Testis (tissue), 3 donors: ENCODE measurements around the gene WDR6. TPM values are rescaled to one million over a fixed set of nuclear protein-coding genes. Genes with fewer than 3 reads are reported as not detected.

Source experiments
- DNase-seq: peaks from one replicate; pipeline ENCODE4 v3.0.0-alpha.2; 2019
- H3K27ac ChIP-seq, 2 donors: fragments of 200-600 bp; sonication (generic); one replicate each; pipeline ENCODE4 v1.5.1; 2019
- H3K27me3 ChIP-seq: fragments of 200-600 bp; sonication (generic); one replicate; pipeline ENCODE4 v1.5.1; 2019
- H3K36me3 ChIP-seq: fragments of 200-600 bp; sonication (generic); one replicate; pipeline ENCODE4 v1.5.1; 2017; ENCODE audit warnings: low read depth; ENCODE audit errors: missing control alignments
- H3K4me1 ChIP-seq: fragments of 200-600 bp; sonication (generic); one replicate; pipeline ENCODE4 v1.5.1; 2019
- H3K4me3 ChIP-seq, 2 donors: fragments of 200-600 bp; sonication (generic); one replicate each; pipeline ENCODE4 v1.5.1; 2017 to 2019
- H3K9me3 ChIP-seq: fragments of 200-600 bp; sonication (generic); one replicate; pipeline ENCODE4 v1.5.1; 2017
- POLR2A ChIP-seq: fragments of 450-650 bp; IDR thresholded peaks from one replicate; pipeline ENCODE4 v1.6.1; 2017; ENCODE audit warnings: antibody characterized with exemption, mild to moderate bottlenecking, moderate library complexity
- WGBS, 2 donors: methylation state at CpG; one replicate each; pipeline ENCODE4 v1.1.5; 2018; 5-methylcytosine and 5-hydroxymethylcytosine counted together
- intact Hi-C: fragments of 100-400 bp; cut with DNase I; formaldehyde crosslinking; loops from one replicate; pipeline ENCODE4 v1.15.1; 2023; ENCODE audit warnings: low total_unique reads
- polyA plus RNA-seq: library from polyadenylated mRNA; stranded (reverse); fragments of 350-450 nt; fragmentation: Illumina TruSeq; extraction: RNeasy Lipid Tissue Mini Kit (QIAGEN cat#74804); gene quantifications from one replicate; pipeline ENCODE4 v1.2.3, GENCODE V29; 2014; ENCODE audit warnings: low read depth, low replicate concordance; ENCODE audit not compliant: insufficient read depth
- total RNA-seq, 2 donors: library from RNA; depleted of rRNA; stranded (reverse); fragments of >200 nt; gene quantifications; one replicate each; pipeline ENCODE4 v1.2.3, GENCODE V29; 2016
- TF ChIP-seq, protein P1 (sequence below), 3 experiments: fragments of 450-650 bp in 2 of 3; fragments of 200-600 bp in 1 of 3; sonication (generic) in 1 of 3; IDR thresholded peaks; one replicate each; pipeline ENCODE4 v1.5.1; 2016 to 2019; ENCODE audit warnings: antibody characterized with exemption in 3 of 3, mild to moderate bottlenecking in 2 of 3, moderate library complexity in 1 of 3

Gene WDR6
- total and polyA plus RNA-seq, 3 donors from 2014 or later: 92.0 to 172 (median 171) TPM

DNA sequence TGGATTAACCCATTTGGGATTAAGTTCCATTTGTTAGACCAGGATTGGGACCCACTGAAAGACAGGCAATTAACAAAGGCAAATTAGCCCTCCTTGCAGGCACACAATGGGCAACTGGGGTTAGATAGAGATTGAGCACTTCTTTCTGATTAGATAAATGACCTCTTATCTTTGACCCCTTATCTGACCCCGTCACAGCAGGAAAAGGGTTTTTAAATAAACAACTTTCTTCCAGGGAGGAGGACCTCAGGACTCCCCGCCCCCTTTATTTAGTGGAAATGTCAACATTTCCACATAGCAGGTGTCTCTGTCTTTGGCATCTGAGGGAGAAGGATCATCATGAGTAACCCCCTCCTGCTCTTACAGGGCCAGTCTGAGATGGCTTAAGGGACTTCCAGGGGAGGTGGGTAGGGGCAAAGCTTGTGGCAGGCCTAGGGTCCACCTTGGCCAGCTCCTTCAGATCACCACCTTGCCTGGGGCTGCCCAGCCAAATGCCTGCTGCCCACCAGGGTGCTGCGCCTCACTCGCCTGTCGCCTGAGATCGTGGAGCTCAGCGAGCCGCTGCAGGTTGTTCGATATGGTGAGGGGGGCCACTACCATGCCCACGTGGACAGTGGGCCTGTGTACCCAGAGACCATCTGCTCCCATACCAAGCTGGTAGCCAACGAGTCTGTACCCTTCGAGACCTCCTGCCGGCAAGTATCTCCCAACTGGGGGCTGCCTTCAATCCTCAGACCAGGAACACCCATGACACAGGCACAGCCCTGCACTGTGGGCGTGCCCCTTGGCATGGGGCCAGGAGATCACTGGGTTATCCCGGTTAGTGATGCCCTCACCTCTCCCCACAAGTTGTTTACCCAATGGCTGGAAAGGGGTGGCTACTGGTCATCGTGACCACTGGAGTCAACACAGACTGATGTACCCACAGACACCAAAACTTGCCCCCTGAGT, 2.6 kb upstream of the WDR6 start:
- no peak for DNase-seq
- H3K27me3 ChIP-seq: no peaks in the 10 kb centered on the region
- no peaks in the 10 kb centered on the region for H3K9me3 ChIP-seq
- no peak for TF ChIP-seq POLR2A
- TF ChIP-seq, protein P1, sequence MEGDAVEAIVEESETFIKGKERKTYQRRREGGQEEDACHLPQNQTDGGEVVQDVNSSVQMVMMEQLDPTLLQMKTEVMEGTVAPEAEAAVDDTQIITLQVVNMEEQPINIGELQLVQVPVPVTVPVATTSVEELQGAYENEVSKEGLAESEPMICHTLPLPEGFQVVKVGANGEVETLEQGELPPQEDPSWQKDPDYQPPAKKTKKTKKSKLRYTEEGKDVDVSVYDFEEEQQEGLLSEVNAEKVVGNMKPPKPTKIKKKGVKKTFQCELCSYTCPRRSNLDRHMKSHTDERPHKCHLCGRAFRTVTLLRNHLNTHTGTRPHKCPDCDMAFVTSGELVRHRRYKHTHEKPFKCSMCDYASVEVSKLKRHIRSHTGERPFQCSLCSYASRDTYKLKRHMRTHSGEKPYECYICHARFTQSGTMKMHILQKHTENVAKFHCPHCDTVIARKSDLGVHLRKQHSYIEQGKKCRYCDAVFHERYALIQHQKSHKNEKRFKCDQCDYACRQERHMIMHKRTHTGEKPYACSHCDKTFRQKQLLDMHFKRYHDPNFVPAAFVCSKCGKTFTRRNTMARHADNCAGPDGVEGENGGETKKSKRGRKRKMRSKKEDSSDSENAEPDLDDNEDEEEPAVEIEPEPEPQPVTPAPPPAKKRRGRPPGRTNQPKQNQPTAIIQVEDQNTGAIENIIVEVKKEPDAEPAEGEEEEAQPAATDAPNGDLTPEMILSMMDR (IDR thresholded peaks at IDR 0.05): no peak
- no peak overlapping the region for H3K27ac ChIP-seq
- H3K36me3 ChIP-seq: no peaks in the 10 kb centered on the region
- WGBS, 2 donors: 90 to 94% methylated on average over 16 of the region's 16 CpGs
- H3K4me1 ChIP-seq: peaks cover 17% of the 10 kb centered on the region
- intact Hi-C loops: no loop called here
- no peak overlapping the region for H3K4me3 ChIP-seq

GRCh38 chr3:49005303-49005680, 1.9 kb upstream of the WDR6 start:
- Histone ChIP-seq H3K4me1 (peaks cover 17% of the 10 kb centered on the region), H3K27me3 (no peaks in the 10 kb centered on the region), H3K27ac (no peak overlapping the region), H3K36me3 (no peaks in the 10 kb centered on the region), H3K4me3 (no peak overlapping the region), H3K9me3 (no peaks in the 10 kb centered on the region)
- WGBS, 2 donors: 97 to 100% methylated on average over 3 of the region's 3 CpGs
- intact Hi-C loops: no loop called here
- DNase-seq: no peak
- TF ChIP-seq, protein P1 (IDR thresholded peaks at IDR 0.05): no peak
- no peak for TF ChIP-seq POLR2A

GRCh38 chr3:49005998-49006397, 1.2 kb upstream of the WDR6 start:
- Histone ChIP-seq H3K4me3 (no peak overlapping the region), H3K27me3 (no peaks in the 10 kb centered on the region), H3K9me3 (no peaks in the 10 kb centered on the region), H3K36me3 (no peaks in the 10 kb centered on the region), H3K4me1 (peaks cover 17% of the 10 kb centered on the region), H3K27ac (peak overlapping the region; percentile 96 to 98)
- DNase-seq: no peak
- TF ChIP-seq, protein P1 (IDR thresholded peaks at IDR 0.05): no peak
- TF ChIP-seq POLR2A: no peak
- intact Hi-C loops: no loop called here
- WGBS, 2 donors: 93% methylated on average over 4 to 5 of the region's 5 CpGs

DNA sequence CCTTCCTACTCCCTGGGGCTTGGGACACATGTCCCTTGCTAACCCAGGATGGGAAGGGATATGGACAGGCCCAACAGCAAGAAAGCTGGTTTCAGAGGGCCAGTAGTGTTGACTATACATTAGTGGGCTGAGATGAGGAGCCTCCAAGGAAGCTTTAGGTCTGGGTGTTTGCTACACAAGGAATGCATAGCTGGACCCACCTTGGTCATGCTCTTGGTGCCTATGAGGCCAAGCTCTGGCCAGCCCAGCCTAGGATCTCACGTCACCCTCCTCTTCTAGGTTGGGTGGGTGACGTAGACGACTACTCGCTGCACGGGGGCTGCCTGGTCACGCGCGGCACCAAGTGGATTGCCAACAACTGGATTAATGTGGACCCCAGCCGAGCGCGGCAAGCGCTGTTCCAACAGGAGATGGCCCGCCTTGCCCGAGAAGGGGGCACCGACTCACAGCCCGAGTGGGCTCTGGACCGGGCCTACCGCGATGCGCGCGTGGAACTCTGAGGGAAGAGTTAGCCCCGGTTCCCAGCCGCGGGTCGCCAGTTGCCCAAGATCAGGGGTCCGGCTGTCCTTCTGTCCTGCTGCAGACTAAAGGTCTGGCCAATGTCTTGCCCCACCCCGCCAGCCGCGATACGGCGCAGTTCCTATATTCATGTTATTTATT, 653 bp upstream of the WDR6 start:
- intact Hi-C loops: no loop called here
- Histone ChIP-seq H3K36me3 (no peaks in the 10 kb centered on the region), H3K4me3 (peak overlapping the region; percentile 74 to 95), H3K4me1 (peaks cover 17% of the 10 kb centered on the region), H3K9me3 (no peaks in the 10 kb centered on the region), H3K27me3 (no peaks in the 10 kb centered on the region), H3K27ac (peak overlapping the region; percentile 96 to 98)
- TF ChIP-seq, protein P1 (IDR thresholded peaks at IDR 0.05): no peak
- TF ChIP-seq POLR2A: no peak
- peak; percentile 56 for DNase-seq
- 0% methylated on average over 18 of the region's 32 CpGs; no CpG with 5 or more reads in 1 of the 2 donors for WGBS, 2 donors
